ENCODE measurements around the gene CGB7. TPM values are rescaled to one million over a fixed set of nuclear protein-coding genes. Genes with fewer than 3 reads are reported as not detected.

The CGB7 gene
- total RNA-seq, 1 experiment from 2014 or later: 1.0 TPM

GRCh38 chr19:49017666-49018351 is 39.7 kb downstream of the CGB7 start:
- no TSS peak for BruUV-seq (replicated peaks)
- Mint-ChIP-seq H3K4me1 (ENCODE audit: low read depth, unreplicated experiment) (peaks cover 30% of the 10 kb centered on the region), H3K27me3 (ENCODE audit: unreplicated experiment) (peaks cover 26% of the 10 kb centered on the region), H3K9me3 (ENCODE audit: low read depth, unreplicated experiment) (no peaks in the 10 kb centered on the region), H3K4me3 (ENCODE audit: low read depth, unreplicated experiment) (peak overlapping the region; percentile 62), H3K27ac (ENCODE audit: unreplicated experiment) (no peak overlapping the region), H3K36me3 (ENCODE audit: insufficient read depth, unreplicated experiment) (peaks cover 67% of the 10 kb centered on the region)
- DNase-seq: peak; percentile 76
- CTCF ChIA-PET: interaction anchor here (0.6 to 2.5 kb wide), 5 partner anchors 20 to 80 kb away, joined by 3 to 13 read pairs (median 4); partner anchors contain the start of gene CGB7
- peak; percentile 60 for TF ChIP-seq CTCF (IDR thresholded peaks at IDR 0.05; ENCODE audit: unreplicated experiment)
- intact Hi-C loops (cut with micrococcal nuclease; ENCODE audit: unreplicated experiment): no loop called here

- Mint-ChIP-seq H3K4me1 (ENCODE audit: low read depth, unreplicated experiment) (peaks cover 30% of the 10 kb centered on the region), H3K4me3 (ENCODE audit: low read depth, unreplicated experiment) (peak within 1 kb of the TSS; percentile 62)
- DNase-seq: no peak
These were observed 40.4 kb downstream of the CGB7 start, which contains the start of gene LHB for GRCh38 chr19:49017041-49017665. TSS of gene LHB (minus strand) at chr19:49017091. CDS start at chr19:49017081, 10 bp downstream.

GRCh38 chr19:49016067-49016839 is 41.3 kb downstream of the CGB7 start:
- Mint-ChIP-seq H3K36me3 (ENCODE audit: insufficient read depth, unreplicated experiment) (peaks cover 77% of the 10 kb centered on the region), H3K4me3 (ENCODE audit: low read depth, unreplicated experiment) (peak overlapping the region; percentile 10), H3K27ac (ENCODE audit: unreplicated experiment) (no peak overlapping the region), H3K27me3 (ENCODE audit: unreplicated experiment) (peaks cover 18% of the 10 kb centered on the region), H3K9me3 (ENCODE audit: low read depth, unreplicated experiment) (no peaks in the 10 kb centered on the region), H3K4me1 (ENCODE audit: low read depth, unreplicated experiment) (peaks cover 25% of the 10 kb centered on the region)
- CTCF ChIA-PET: no interaction called here
- no peak for TF ChIP-seq CTCF (IDR thresholded peaks at IDR 0.05; ENCODE audit: unreplicated experiment)
- intact Hi-C loops (cut with micrococcal nuclease; ENCODE audit: unreplicated experiment): no loop called here
- DNase-seq: no peak
- no TSS peak for BruUV-seq (replicated peaks)

More at GRCh38 chr19:49017041-49017665, 40.4 kb downstream of the CGB7 start, which contains the start of gene LHB:
- CTCF ChIA-PET: interaction anchor here (0.6 to 2.5 kb wide), 2 partner anchors 56 to 81 kb away, joined by 4 to 13 read pairs; no protein-coding TSS in a partner anchor
- intact Hi-C loops (cut with micrococcal nuclease; ENCODE audit: unreplicated experiment): no loop called here
- Mint-ChIP-seq H3K27ac (ENCODE audit: unreplicated experiment) (no peak within 1 kb of the TSS), H3K27me3 (ENCODE audit: unreplicated experiment) (peaks cover 26% of the 10 kb centered on the region), H3K9me3 (ENCODE audit: low read depth, unreplicated experiment) (no peaks in the 10 kb centered on the region), H3K36me3 (ENCODE audit: insufficient read depth, unreplicated experiment) (peaks cover 72% of the 10 kb centered on the region)
- TF ChIP-seq CTCF (IDR thresholded peaks at IDR 0.05; ENCODE audit: unreplicated experiment): no peak
- TSS peak; percentile 12 for BruUV-seq (replicated peaks)

GRCh38 chr19:49014870-49015255 is 42.7 kb downstream of the CGB7 start:
- CTCF ChIA-PET: no interaction called here
- H3K9me3 Mint-ChIP-seq (ENCODE audit: low read depth, unreplicated experiment): no peaks in the 10 kb centered on the region
- no TSS peak for BruUV-seq (replicated peaks)

More at GRCh38 chr19:49014870-49015255, 42.7 kb downstream of the CGB7 start:
- intact Hi-C loops (cut with micrococcal nuclease; ENCODE audit: unreplicated experiment): no loop called here
- TF ChIP-seq CTCF (IDR thresholded peaks at IDR 0.05; ENCODE audit: unreplicated experiment): no peak
- no peak overlapping the region for H3K4me3 Mint-ChIP-seq (ENCODE audit: low read depth, unreplicated experiment)
- H3K4me1 Mint-ChIP-seq (ENCODE audit: low read depth, unreplicated experiment): peaks cover 11% of the 10 kb centered on the region
- peak overlapping the region; percentile 15 for H3K27ac Mint-ChIP-seq (ENCODE audit: unreplicated experiment)
- peaks cover 85% of the 10 kb centered on the region for H3K36me3 Mint-ChIP-seq (ENCODE audit: insufficient read depth, unreplicated experiment)
- peaks cover 4% of the 10 kb centered on the region for H3K27me3 Mint-ChIP-seq (ENCODE audit: unreplicated experiment)
- no peak for DNase-seq
